Stimulated activated CD8-positive, alpha-beta memory T cell treated with anti-CD3 and anti-CD28 coated beads, Interleukin-12 subunit alpha, Interleukin-12 subunit beta, amount 100 ng/mL, for 1 hour (primary cell): ENCODE data around the gene LY6G6F.

Experiments
- DNase-seq: peaks from one replicate; pipeline ENCODE4 v3.0.0-alpha.2; 2020; ENCODE audit warnings: low read depth

LY6G6F gene

DNA sequence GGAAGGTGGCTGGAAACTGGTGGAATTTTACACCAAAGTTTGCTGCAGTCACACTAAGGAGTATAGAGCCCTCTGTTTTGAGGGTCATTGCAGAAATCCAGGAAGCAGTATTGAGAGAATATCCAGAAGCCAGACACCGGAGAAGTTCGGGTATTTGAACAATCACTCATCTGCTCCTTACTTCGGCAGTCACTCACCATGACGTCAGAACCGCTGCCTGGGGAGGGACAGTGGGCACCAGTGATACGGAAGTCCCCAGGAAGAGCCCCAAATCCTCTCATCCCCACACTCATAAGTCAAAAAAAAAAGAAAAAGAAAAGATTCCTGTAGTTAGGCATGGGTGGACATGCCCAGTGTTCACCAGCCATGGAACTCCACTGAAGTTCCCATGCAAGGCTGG, 29.8 kb upstream of the LY6G6F start:
- DNase-seq: no peak

GRCh38 chr6:31677955-31678354, 28.7 kb upstream of the LY6G6F start:
- DNase-seq: no peak

DNA sequence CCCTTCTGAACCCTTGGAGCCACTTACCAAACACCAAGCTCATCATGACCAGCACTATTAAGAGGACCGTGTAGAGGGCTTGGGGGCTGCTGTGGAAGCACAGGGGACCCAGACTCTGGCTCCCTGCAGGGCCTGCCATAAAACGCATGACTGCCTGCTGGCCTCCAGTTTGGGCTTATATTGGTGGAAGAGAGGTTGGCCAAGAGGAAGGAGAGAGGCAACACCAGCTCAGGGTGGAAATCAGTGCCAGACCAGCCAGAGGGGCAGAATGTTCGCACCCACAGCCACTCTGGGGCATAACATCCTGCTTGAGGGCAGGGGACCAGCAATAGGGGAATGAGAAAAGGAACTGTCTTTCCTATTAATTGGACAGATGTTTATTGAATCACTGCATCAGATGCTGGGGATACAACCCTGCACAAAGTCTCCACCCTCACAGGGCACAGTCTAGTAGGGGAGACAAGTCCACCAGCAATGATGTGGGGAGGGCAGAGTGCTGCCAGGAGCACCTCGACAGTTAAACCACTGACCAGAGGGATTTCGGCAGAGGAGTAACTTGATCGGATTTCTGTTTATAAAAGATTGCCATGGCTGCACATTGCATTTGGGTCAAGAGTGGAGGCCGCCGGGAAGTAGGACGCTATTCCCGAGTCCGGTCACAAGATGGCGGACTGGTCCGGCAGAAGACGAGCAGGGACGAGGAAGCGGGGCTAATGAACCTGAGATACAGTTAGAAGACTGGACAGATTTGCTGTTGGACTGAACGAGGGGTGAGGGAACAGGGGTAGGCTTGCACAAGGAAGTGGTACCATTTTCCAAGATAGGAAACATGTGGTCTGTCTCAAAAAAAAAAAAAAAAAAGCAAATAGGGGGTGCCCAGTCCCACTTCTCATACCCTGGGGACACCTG, 26.2 kb upstream of the LY6G6F start, which contains the start of gene LY6G5C:
Gene LY6G5C, minus strand, starts transcription at position 842 of the 909 bp plus-strand sequence. Its CDS starts 694 bp downstream, at position 148.
- peak; percentile 49 for DNase-seq

DNA sequence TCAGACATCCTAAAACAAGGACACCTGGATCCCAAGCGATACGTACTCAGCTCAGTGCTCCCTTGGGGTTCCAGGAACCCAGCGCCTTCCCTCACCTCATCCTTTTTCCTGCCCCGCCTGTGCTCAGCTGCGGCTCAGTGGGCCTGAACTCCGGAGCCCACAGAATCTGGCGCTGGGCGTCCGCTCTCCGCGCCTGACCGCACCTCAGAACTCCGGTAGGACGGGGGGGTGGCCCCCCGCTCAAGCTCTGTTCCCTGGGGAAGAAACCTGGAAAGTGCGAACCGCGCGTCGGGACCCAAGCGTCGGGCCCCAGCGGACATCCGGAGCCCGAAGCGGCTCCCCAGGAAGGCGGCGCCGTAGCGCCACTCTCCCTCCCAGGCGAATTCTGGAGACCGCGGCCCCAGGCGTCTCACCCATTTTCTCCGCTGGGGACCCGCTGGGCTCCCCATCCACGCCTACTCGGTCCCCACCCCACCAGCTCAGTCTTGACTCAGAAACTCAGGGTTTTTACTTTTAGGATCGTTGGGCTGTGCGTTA, 25.5 kb upstream of the LY6G6F start:
- no peak for DNase-seq

GRCh38 chr6:31683591-31683990, 23.1 kb upstream of the LY6G6F start:
- DNase-seq: no peak

GRCh38 chr6:31686483-31686882, 20.2 kb upstream of the LY6G6F start:
- no peak for DNase-seq

- DNase-seq: no peak
Observed at GRCh38 chr6:31687321-31687720, 19.3 kb upstream of the LY6G6F start.

DNA sequence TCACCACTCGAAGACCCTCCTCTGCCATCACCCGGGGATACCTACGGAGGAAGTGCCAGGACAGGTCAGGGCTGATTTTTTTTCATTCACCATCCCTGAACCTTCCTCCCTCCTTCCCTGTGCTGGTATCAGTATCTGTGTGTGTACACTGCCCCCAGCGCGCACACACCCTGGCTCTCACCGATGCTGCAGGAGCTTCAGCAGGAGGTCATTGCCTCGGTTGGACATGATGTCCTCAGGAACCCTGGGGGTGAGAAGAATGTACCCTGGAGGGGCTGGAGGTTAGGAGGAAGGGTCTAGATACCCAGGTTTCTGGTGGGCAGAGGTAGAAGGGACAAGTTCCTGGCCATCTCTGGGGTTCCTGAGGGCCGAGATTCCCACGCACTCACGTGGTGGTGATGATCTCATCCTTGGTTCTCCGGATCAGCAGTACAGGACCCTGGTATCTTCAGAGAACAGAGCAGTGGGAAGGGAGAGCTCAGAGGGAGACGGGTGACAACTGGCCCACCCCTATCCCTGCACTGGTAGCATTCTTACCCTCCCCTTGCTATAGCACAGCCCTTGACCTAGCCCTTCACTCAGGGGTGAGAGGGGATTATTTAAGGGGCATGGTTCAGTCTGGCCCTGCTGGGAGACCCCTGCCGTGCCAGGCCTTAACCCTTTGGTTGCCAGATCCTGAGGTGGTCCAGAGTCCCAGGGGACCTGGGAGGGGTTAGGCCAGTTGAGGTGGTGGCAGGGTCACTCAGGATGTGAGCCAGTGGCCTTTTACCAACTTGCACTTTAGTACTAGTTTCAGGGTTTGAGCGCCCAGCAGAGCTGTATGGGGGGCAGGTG, 18.6 kb upstream of the LY6G6F start:
- no peak for DNase-seq

DNA sequence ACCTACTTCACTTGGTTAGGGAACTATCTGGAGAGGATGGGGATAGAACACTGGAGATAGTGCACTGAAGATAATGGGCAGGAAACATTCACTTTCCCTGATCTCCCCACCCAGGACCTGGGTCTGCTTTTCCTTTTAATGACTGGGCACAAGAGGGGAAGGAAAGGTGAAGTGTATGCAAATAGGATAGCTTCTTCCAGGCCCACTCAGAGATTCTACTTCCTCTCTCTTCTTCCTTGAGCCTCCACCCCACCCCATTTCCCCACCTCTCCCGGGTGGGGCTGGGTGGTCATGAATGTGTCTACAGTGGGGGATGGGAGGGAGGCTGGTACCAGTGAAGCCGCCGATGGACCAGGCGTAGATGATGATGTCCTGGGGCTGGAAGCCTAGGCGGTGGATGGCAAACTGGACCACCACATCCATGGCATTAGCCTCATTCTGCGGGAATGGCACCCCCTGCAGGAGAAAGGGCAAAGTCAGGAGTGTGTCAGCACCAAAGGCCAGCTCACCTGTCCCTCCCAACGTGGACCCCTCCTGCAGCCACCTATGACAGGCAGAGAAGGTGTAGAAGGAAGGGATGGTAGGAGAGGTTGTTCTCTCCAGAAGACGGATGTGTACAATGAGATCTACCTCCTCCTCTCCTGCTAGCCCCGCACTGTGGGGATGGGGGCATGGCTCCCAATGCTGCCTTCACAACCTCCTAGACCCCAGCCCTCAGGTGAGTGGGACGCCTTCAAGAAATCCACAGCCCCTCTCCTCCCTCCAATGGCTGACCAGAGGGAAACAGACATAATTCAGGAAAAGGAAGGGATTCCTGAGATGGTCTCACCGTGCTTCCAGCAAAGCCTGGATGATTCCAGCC, 17.2 kb upstream of the LY6G6F start:
- no peak for DNase-seq

DNA sequence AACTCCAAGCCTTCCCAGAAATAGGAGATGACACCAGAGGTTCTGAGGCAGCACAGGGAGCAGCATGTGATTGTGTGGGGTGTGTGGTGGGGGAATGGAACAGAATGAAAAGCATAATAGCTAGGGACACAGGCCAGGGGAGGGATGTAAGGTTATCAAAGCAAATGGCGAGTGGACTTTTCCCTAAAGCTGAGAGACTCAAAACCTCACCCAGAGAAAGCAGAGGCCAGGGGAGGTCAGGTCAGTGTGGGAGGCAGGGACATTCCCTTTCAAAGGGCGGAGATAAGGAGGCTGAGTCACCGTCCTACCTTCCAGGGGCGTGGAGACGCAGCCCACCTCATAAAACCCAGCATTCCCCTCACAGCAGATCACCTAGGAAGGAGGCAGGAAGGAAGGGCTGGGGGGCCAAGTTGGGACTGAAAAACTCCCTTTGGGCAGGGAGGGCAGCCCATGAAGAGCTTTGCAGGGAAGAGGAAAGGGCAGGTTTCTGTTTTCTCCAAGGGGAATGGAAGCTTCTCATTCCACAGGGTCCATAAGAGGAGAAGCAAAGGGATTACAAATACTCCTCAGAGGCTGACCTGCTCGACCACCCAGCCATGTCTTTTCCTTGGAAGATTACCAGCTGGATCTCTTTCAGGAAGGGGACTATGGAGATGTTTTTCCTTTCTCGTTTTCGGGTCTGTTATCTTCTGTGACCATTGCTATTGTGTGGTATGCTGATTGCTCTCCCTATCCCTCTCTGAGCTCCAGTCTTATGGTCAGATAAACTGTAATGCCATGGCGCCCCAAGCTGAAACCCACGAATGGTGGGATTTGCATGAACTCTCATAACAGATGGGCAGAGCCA, 16.2 kb upstream of the LY6G6F start:
- no peak for DNase-seq

DNA sequence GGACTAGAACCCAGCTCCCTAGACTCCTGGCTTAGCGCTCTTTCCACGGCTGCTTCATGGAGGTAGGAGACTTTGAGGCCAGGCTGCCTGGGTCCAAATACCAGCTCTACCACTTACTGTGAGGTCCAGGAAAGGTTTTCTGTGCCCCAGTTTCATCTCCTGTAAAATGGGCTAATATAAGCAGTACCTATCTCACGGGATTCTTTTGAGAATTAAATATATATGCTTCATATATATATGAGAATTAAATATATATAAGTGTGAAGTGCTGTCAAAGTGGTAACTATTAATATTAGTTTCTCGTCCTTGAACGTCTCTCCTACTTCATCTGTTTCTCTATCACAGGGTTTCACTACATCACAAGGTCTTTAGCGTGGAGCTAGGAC, 15.6 kb upstream of the LY6G6F start:
- DNase-seq: no peak

GRCh38 chr6:31691564-31692108, 15.0 kb upstream of the LY6G6F start:
- no peak for DNase-seq

- DNase-seq: no peak
Observed at GRCh38 chr6:31692353-31692752, 14.3 kb upstream of the LY6G6F start.

DNA sequence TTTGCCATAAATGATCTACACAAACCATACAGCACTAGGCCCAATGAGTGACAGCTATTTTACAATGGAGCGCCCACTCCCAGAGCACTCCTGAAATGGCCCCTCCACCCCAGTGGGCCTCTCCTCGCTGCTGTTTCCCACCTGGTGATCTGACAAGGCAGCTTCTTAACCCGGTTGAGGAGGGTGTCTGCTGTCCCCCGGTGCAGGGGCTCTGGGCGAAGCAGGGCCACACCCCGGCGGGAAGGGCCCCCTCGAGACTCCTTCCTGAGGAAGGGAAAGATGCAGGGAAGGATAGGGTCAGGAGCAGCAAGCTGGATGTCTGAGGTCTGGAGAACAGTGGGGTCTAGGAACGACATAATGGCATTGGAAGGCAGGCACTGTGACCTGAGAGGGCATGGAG, 13.8 kb upstream of the LY6G6F start:
- DNase-seq: no peak

GRCh38 chr6:31693535-31693934, 13.1 kb upstream of the LY6G6F start:
- no peak for DNase-seq

DNA sequence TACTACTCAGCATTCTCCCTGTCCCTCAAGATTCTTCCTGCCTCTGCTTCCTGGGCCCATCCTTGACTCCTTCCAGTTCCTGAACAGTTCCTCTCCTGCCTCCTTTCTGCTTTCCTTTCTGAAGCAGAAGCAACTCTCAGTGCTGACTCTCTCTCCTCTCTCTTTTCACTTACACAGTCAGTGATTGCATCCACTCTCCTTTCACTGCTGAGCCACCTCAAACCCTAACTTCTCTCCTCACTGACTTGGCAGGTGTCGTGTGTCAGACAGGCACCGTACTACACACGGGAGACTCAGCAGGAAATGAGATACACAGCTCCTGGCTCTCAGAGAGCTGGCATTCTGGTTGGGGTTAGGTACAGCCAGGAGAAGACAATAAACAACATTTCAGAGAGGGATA, 9.1 kb upstream of the LY6G6F start:
- DNase-seq: no peak

- no peak for DNase-seq
Observed at GRCh38 chr6:31700740-31701401, 5.8 kb upstream of the LY6G6F start.

DNA sequence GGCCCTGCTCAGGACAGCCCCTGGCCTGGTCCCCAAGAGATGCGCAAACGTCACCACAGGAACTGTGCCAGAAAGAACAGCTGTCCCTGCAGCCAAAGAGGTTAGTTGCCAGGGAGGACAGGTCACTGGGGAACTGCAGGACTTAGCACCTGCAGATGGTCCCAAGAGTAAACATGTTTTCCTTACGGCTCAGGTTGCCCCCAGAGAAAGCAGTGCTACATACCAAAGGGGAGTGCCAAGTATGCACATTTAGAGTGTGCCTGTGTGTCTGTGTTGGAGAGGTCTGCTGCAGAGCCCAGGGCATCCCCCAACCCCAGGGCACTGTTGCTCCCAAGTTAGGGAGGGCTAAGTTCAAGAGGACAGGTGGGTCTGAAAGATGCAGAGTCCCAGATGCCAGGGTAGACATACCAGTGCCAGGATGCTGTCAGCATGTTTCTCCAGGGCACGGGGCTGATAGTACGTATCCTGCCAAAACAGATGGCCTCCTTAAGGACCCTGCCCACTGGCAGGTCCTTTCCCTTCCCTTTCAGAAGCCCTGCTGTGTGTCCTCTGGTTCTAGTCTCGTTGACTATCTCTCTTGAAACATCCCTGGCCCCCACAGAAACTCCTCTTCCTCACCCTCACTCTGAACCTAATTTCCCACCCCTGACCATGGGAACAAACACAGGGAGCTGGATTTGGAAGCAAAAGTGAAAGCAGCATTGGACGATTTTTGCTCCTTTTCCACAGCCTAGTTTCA, 4.8 kb upstream of the LY6G6F start:
- no peak for DNase-seq

DNA sequence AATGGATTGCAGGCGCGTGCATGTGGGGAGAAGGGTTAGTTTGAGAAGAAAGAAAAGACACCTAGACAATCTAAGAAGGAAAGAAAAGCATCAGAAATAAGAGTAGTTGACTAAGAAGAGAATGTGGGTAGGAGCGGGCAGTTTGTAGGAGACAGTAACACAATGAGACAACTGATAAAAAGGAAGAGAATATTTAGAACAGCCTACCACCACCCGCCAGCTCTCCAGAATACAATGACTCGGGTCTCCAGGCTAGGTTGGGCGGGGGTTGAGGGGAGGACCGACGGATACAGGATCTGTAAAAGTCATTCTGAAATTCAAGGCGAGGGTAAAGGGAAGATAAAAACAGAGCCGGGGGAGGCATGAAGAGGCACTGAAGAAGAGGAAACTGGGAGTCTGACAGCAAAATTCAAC, 4.3 kb upstream of the LY6G6F start:
- no peak for DNase-seq
